GM12878 (cell line): ENCODE measurements around the gene NDUFV2. TPM values are rescaled to one million over a fixed set of nuclear protein-coding genes. Genes with fewer than 3 reads are reported as not detected.
A peak's percentile ranks its signal among the peaks of the same experiment; 100 is the strongest.

Source experiments
- ATF7 ChIP-seq: fragments of 450-650 bp; IDR thresholded peaks from 2 replicates; pipeline ENCODE4 v1.6.1; 2016; ENCODE audit warnings: low read depth, mild to moderate bottlenecking
- BMI1 ChIP-seq: fragments of 450-650 bp; IDR thresholded peaks from 2 replicates; pipeline ENCODE4 v1.6.1; 2016; ENCODE audit warnings: mild to moderate bottlenecking, moderate library complexity, borderline replicate concordance
- CREM ChIP-seq: IDR thresholded peaks from 2 replicates; pipeline ENCODE4 v1.6.1; 2014; ENCODE audit warnings: antibody characterized with exemption, low read depth
- CUX1 ChIP-seq: IDR thresholded peaks from 2 replicates; pipeline ENCODE4 v1.6.1; 2012; ENCODE audit warnings: improper control_type of control experiment, low read depth, low read length; ENCODE audit not compliant: insufficient replicate concordance
- FOXK2 ChIP-seq: fragments of 450-650 bp; IDR thresholded peaks from 2 replicates; pipeline ENCODE4 v1.6.1; 2017; ENCODE audit warnings: mild to moderate bottlenecking, moderate library complexity
- GABPA ChIP-seq: IDR thresholded peaks from 2 replicates; pipeline ENCODE4 v1.6.1; 2014; ENCODE audit warnings: antibody characterized with exemption, low read depth, mild to moderate bottlenecking, inconsistent platforms
- JUNB ChIP-seq: IDR thresholded peaks from 2 replicates; pipeline ENCODE4 v1.6.1; 2016; ENCODE audit warnings: antibody characterized with exemption, mild to moderate bottlenecking
- KLF5 ChIP-seq: fragments of 450-650 bp; IDR thresholded peaks from 2 replicates; pipeline ENCODE4 v1.6.1; 2014; ENCODE audit warnings: mild to moderate bottlenecking; ENCODE audit not compliant: partially characterized antibody
- MXI1 ChIP-seq: fragments of 150-350 bp; IDR thresholded peaks from 2 replicates; pipeline ENCODE4 v1.6.1; 2011; ENCODE audit warnings: low read depth, mild to moderate bottlenecking, inconsistent platforms, low read length, improper control_type of control experiment
- PKNOX1 ChIP-seq: fragments of 450-650 bp; IDR thresholded peaks from 2 replicates; pipeline ENCODE4 v1.6.1; 2016; ENCODE audit warnings: mild to moderate bottlenecking
- POLR2AphosphoS5 ChIP-seq: IDR thresholded peaks from 2 replicates; pipeline ENCODE4 v1.6.1; 2011; ENCODE audit warnings: mild to moderate bottlenecking, low read length, inconsistent platforms
- RCOR1 ChIP-seq: conservative IDR thresholded peaks from 2 replicates; pipeline ENCODE4 v1.6.1; 2012; ENCODE audit warnings: low read depth, low read length, improper control_type of control experiment
- REST ChIP-seq: IDR thresholded peaks from 2 replicates; pipeline ENCODE4 v1.6.1; 2012; ENCODE audit warnings: mild to moderate bottlenecking, low read depth, low read length
- RUNX3 ChIP-seq: IDR thresholded peaks from 2 replicates; pipeline ENCODE4 v1.6.1; 2012; ENCODE audit warnings: low read length, inconsistent platforms
- TARDBP ChIP-seq: IDR thresholded peaks from 2 replicates; pipeline ENCODE4 v1.6.1; 2016; ENCODE audit warnings: borderline replicate concordance
- ZBTB4 ChIP-seq: fragments of 450-650 bp; formaldehyde crosslinking; IDR thresholded peaks from 2 replicates; pipeline ENCODE4 v1.4.0; 2022; ENCODE audit warnings: mild to moderate bottlenecking, moderate library complexity
- ZNF384 ChIP-seq: IDR thresholded peaks from 2 replicates; pipeline ENCODE4 v1.6.1; 2012; ENCODE audit warnings: low read depth, mild to moderate bottlenecking, low read length, improper control_type of control experiment, borderline replicate concordance
- polyA plus RNA-seq, 11 experiments: library from polyadenylated mRNA; depleted of rRNA in 4 of 11; unstranded in 6 of 11; stranded (reverse) in 5 of 11; fragments of >200 nt; fragmentation: Nextera tagmentation in 4 of 11; fragmentation: Illumina TruSeq in 1 of 11; extraction: Ambion mirVana in 4 of 11; extraction: Trizol in 1 of 11; gene quantifications; 1 replicate in 1 of 11; 2 replicates in 10 of 11; pipeline versions ENCODE4 v1.2.1 to v1.2.3, GENCODE V29; 2011 to 2016; ENCODE audit warnings: inconsistent platforms in 2 of 11, missing spikeins in 2 of 11, low read depth in 1 of 11
- total RNA-seq, 4 experiments: library from RNA; depleted of rRNA in 3 of 4; stranded (reverse); fragments of >200 nt in 3 of 4; fragmentation: Illumina TruSeq in 1 of 4; extraction: Trizol in 1 of 4; gene quantifications; 2 replicates each; pipeline versions ENCODE4 v1.2.1 to v1.2.3, GENCODE V29; 2013 to 2021

Gene NDUFV2
- total and polyA plus RNA-seq, 10 of the 15 experiments (the other 5 are each of a cell fraction or from before 2014, with no cell fraction given), result 236 to 590 (median 321) TPM

- TF ChIP-seq REST, result no peak
- no peak for TF ChIP-seq BMI1
- no peak for TF ChIP-seq CUX1
- peak; percentile 93 for TF ChIP-seq RUNX3
- peak; percentile 77; the same call in 1 of the 2 replicates for TF ChIP-seq ZNF384
- peak; percentile 20; the same call in 1 of the 2 replicates for TF ChIP-seq PKNOX1
- no peak for TF ChIP-seq MXI1
- TF ChIP-seq RCOR1, result no peak
- peak; percentile 93 for TF ChIP-seq ATF7
- TF ChIP-seq POLR2AphosphoS5, result no peak
- TF ChIP-seq JUNB, result 0 out of 2 replicates have a peak, but pooled peaks have one; percentile 8
- no peak for TF ChIP-seq FOXK2
- TF ChIP-seq CREM, result peak; percentile 29; the same call in 1 of the 2 replicates
- TF ChIP-seq GABPA, result no peak
- no peak for TF ChIP-seq TARDBP
- TF ChIP-seq ZBTB4, result no peak
- TF ChIP-seq KLF5, result no peak
These were observed 19.6 kb upstream of the NDUFV2 start (continued) for GRCh38 chr18:9082711-9083510.
